CD4-positive, alpha-beta T cell treated with Interleukin-12 subunit alpha and Interleukin-12 subunit beta, for 1 hour (primary cell): ENCODE measurements around the gene EIF2S2.
A peak's percentile ranks its signal among the peaks of the same experiment; 100 is the strongest.

ENCODE experiments used
- DNase-seq: peaks from one replicate; pipeline ENCODE4 v3.0.0-alpha.2; 2020

The EIF2S2 gene

DNA sequence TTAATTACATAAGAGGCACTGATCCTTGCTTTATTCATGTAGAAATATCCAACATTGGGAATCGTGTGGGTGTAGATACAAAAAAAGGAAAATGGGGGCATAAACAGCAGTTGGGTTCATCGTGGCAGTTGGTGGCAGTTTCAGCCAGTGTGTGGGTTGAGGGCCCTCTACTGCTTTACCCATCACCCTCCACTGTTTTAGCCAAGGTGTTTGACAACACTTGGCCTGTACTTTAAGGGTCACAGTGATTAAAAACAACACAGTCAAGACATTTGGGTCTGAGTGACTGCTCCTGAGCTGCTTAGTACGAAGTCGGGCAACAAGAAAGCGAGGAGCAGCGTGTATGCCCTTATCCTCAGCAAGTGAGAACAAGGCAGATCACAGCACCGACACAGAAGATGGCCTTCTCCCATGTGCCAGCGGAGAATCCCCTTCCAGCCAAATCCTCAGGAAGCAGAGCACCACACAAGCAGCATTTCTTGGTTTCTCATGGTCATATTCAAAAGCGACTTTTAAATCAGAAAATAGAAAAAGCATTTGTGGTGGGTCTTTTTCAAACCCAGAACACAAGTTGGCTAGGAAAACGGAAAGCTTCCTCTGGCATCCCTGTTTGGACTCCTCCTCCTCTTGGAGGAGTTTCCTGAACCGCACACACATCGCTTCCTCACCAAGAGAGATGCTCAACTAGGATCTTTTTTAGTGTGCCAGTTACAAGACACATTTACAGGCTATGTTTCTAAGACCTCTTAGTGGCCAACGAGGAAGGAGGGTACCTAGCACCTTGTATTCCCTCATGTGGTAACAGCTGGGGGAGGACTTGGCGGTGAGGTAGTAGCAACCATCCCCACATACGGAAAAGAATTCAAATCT, 23.5 kb downstream of the EIF2S2 start:
- DNase-seq = no peak

DNA sequence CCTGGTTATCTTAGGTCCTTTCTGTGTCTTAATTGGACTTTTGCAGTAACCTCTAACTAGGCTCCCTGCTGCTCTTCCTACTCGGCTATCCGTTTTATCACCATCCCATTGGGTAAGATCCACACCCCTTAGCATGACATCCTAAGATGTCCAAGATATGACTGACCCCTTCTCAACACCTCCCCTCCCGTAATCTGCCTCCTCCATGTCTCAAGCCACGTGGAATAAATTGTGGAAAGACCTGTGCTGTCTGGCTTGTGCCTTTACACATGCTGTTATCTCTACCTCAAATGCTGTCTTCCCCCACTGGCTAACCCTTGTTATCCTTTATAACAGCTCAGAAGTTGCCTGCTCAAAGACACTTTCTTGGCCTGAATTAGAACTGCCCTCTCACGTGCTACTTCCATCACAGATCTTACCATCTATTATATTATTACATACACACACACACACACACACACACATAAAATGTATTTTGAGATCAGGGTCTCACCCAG, 26.5 kb downstream of the EIF2S2 start:
- DNase-seq = no peak

DNA sequence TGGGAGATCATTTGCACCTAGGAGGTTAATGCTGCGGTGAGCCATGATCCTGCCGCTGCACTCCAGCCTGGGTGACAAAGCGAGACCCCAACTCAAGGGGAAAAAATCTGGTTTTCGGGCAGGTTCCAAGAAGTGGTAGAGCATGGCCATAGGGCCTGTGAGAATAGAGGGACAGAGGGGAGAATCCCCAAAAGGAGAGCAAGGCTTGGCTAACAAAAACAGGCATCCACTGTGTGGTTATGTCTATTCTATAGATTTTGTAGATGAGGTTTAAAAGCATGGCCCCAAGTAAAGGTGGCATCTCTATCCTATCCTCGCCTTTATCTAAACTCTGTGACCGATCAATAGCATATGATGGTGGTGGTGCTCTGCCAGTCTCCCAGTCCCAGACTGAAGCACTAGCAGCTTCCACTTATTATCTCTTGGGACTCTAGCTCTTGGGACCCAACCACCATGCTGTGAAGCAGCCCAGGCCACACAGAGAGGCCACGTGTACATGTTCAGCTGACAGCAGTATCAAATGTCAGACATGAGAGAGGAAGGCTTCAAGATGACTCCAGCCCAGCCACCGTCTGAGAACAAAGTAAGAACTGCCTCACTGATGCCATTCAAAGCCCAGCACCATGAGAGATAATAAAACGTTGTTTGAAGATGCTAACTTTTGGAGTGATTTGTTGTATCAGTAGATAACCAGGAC, 27.7 kb downstream of the EIF2S2 start:
- no peak for DNase-seq

DNA sequence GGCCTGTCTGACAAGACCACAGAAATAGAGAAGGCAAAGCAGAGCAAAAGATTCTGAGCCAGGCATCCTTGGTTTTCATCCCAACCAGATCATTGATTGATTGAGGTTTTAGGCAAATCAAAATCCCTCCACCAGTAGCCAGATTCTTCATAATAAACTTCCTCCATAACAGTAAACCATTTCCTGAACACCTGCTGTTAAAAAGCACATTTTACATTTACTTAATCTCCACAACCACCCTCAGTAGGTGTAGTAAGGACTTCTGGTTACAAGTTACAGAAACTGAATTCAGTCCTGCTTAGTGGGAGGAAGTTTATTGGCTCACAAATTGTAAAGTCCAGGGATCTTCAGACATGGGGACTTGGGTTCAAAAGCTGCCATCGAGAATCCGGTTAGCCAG, 28.3 kb downstream of the EIF2S2 start:
- DNase-seq = no peak

- DNase-seq = no peak
These were observed 28.9 kb downstream of the EIF2S2 start for GRCh38 chr20:34083137-34083536.

- no peak for DNase-seq
These were observed 29.7 kb downstream of the EIF2S2 start for GRCh38 chr20:34082232-34082887.

GRCh38 chr20:34079818-34080217, 32.2 kb downstream of the EIF2S2 start:
- DNase-seq = no peak

DNA sequence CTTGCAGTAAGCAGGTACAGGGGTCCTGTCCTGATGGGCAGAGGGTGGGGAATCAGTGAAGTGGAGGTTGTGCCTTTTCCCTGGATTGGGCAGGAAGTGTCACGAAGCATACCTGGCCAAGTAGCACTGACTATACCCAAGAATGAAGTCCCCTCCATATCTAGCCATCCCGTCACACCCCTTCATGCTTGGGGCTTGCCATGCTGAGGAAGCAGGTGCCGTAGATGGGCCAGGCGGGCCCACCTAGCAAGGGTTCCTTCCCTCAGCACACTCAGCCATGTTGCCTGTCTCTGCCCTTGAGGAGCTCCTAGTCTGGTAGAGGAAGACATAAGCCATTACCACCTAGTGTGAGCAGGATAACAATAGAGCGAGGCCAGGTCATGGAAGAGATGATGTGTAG, 33.5 kb downstream of the EIF2S2 start:
- no peak for DNase-seq

DNA sequence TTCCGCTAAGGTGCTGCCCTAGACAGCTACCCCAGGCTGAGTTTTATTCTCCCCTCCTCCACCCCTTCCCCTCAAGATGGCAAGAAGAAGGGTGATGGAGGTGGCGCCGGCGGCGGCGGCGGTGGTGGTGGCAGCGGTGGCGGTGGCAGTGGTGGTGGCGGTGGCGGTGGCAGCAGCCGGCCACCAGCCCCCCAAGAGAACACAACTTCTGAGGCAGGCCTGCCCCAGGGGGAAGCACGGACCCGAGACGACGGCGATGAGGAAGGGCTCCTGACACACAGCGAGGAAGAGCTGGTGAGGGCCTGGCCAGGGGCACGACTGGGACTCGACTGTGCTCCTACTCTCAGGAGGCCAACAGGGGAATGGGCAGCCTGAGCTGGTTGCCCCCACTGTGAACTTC, 35.1 kb downstream of the EIF2S2 start:
- DNase-seq = no peak

GRCh38 chr20:34075647-34076046, 36.4 kb downstream of the EIF2S2 start:
- no peak for DNase-seq

GRCh38 chr20:34074101-34074760, 37.8 kb downstream of the EIF2S2 start:
- DNase-seq = no peak

DNA sequence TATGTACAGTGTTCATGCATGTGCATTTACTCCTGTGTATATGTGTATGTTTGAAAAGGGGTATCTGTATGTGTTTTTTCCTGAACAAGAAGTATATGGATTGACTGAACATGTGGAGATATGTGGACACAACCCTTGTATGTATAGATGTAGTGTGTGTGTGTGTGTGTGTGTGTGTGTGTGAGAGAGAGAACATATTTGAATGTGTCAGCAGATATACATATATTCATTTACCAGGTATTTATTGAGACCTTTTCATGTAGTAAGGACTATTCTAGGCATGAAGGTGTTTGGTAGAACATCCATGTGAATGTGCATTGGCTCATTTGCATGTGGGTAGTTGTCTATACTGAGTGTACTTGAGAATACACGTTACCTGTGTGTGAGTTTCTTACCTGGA, 39.3 kb downstream of the EIF2S2 start:
- no peak for DNase-seq

GRCh38 chr20:34072076-34072475, 40.0 kb downstream of the EIF2S2 start:
- DNase-seq = no peak

DNA sequence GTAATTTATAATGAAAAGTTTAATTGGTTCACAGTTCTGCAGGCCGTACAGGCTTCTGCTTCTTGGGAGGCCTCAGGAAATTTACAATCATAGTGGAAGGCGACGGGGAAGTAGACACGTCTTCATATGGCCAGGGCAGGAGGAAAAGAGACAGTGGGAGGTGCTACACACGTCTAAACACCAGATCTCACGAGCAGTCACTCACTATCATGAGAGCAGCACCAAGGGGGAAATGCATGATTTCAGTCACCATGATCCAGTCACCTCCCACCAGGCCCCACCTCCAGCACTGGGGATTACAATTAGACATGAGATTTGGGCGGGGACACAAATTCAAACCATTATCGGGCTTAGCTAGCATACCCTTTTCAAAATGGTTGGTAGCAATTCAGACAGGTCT, 41.2 kb downstream of the EIF2S2 start:
- no peak for DNase-seq

DNA sequence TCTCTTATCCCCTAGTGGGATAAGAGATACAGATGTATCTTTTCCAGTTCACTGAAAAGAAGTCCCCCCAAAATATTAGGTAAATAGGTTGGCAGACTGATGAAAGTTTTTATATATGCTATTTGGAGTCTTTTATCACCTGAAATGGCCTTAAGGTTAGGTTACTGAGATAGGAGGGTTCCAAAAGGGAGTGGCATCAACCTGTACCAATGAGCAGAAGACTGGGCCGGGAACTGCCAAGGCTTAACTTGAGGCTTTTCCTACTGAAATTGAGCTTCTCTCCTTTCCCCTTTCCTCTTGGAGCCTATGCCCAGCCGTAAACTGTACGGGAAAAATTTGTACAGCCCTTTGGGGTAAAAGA, 42.0 kb downstream of the EIF2S2 start:
- DNase-seq = no peak

- peak; percentile 65 for DNase-seq
These were observed 42.5 kb downstream of the EIF2S2 start for GRCh38 chr20:34069341-34070078.

- no peak for DNase-seq
These were observed 44.0 kb downstream of the EIF2S2 start for GRCh38 chr20:34068001-34068400.

DNA sequence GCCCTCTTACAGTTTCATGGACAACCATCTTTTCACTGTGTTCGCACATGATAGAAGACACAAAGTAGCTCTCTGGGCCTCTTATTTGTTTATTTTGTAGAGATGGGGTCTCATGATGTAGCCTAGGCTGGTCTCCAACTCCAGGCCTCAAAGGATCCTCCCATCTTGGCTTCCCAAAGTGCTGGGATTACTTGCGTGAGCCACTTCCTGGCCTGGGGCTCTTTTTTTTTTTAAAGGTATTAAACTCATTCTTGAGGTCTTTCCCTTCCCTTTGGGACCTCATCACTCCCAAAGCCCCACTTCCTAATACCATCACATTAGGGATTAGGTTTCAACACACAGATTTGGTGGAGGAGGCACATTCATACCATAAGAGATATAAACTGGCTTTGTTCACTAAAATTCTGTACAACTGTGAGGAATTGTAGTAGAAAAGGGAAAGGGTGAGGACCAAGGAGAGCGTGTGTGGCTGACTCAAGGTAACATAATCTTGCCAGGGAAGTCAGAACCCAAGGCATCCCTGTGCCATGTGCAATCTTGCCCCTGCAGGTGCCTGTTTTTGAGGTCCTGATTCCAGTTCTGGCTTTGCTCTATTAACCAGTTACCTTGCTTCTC, 45.5 kb downstream of the EIF2S2 start:
- no peak for DNase-seq

- DNase-seq = no peak
These were observed 46.8 kb downstream of the EIF2S2 start for GRCh38 chr20:34065260-34065659.

DNA sequence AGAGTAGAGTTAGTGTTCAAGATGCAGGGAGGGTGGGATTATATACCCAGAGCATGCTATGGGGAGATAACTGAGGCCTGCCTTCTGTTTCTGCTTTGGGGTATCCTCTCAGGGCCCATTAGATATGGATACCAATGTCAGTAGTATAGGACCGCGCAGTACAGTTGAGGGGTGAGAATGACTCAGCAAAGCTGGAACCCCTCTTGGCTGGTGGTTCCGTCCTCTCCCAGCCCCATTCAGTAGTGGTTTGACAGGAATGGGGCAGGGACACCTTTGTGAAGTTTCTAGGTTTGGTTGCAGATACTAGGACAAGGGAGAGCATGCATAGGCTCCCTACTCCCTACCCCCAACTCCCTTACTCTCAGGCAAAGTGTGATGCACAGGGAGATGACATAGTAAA, 47.8 kb downstream of the EIF2S2 start:
- DNase-seq = no peak

DNA sequence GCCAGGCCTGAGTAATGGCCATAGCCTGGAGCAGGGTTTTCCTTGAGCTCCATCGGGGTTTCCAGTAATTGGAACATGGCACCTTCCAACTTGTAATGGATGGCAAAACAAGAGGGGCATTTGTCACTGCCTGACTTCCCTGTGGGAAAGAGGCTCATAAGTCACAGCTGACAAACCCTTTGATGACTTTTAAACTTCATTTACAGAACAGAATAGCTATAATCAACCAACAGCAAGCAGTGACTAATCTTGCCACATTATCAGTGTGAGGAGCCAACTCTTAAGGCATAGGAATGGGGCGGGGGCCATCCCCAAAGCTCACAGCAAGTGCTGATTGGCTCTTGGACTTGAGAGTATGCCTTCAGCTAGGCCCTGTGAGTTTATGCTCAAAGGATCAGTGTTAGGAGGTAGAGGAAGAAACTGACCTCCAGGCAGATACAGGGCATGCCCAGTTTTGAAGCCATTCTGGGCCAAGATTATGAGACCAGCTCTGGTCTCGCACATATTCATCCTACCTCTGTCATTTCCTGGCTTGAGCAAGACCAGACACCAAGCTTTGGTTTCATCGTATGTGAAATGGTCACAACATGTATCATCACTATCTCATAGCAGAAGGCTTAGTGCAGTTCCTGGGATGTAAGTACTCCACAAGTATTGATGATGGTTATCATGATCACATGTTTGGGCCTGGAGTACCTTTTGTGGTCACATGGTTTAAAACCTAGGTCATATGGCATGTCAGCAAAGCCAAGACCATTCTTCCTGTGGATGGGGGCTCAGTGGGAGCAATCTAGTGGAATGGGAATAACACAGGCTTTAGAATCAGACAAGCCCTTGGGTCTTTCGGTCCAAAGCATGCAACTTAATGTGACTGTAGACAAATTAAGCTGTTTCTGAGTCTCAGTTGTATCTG, 49.2 kb downstream of the EIF2S2 start:
- no peak for DNase-seq
